ENCODE measurements around the gene NPFFR1. TPM values are rescaled to one million over a fixed set of nuclear protein-coding genes. Genes with fewer than 3 reads are reported as not detected.

The NPFFR1 gene
- total RNA-seq, 1 experiment from 2014 or later, result not detected

DNA sequence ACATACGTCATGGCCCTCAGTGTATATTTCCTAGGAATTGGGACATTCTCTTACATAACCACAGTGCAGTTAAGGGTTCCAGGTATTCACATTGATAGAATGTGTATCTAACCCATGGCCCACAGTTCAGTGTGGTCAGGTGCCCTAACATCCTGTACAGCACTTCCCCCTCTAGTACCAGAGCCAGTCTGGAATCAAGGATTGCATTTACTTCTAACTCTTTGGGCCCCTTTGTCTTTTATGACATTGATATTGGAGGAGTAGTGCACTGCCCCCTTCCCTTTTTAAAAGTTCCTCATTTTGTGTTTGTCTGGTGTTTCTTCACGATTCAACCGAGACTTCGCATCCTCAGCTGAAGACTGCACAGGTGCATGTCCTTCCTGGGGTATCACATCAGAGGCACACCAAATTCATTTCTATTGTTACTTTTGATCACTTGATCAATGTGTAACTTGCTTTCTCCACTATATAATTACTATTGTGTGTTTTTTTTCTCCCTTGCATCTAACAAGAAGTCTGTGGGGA is 22.4 kb upstream of the NPFFR1 start:
- no peak overlapping the region for H2BK12ac ChIP-seq (ENCODE audit: insufficient read length, low read depth, low read length)
- H2BK20ac ChIP-seq (ENCODE audit: low read depth, low read length, poor library complexity, severe bottlenecking), result no peak overlapping the region
- no peaks in the 10 kb centered on the region for H3K4me1 ChIP-seq (ENCODE audit: insufficient read depth, low read length)
- no peak overlapping the region for H2AK5ac ChIP-seq (ENCODE audit: insufficient read length, low read length)
- Mint-ChIP-seq H3K9me3 (no peaks in the 10 kb centered on the region), H3K36me3 (ENCODE audit: insufficient read depth in 1 of 3, low read depth in 3 of 3) (peaks cover 0 to 4% (median 0%) of the 10 kb centered on the region in 3 experiments; a peak in 1 of 7 replicates), H3K4me3 (no peak overlapping the region), H3K27me3 (ENCODE audit: low read depth) (peaks cover 2% of the 10 kb centered on the region; the same call in 1 of the 2 replicates), H3K27ac (no peak overlapping the region), H3K4me1 (peaks cover 0 to 3% of the 10 kb centered on the region in 2 experiments; a peak in 1 of 4 replicates)
- no peak overlapping the region for H2BK120ac ChIP-seq (ENCODE audit: low read depth, low read length, poor library complexity, severe bottlenecking)
- no CpG with 5 or more reads among the region's 4 CpGs for WGBS (ENCODE audit: extremely low coverage, insufficient read length, low lambda C conversion rate)
- no peak overlapping the region for H3K4ac ChIP-seq (ENCODE audit: low read depth, low read length)
- H3T11ph ChIP-seq (ENCODE audit: low read length), result no peak overlapping the region
- H3K79me1 ChIP-seq (ENCODE audit: insufficient read depth, low read depth, low read length, poor library complexity, severe bottlenecking), result no peaks in the 10 kb centered on the region
- DNase-seq, result no peak
- H3K14ac ChIP-seq (ENCODE audit: insufficient read depth, low read length), result no peak overlapping the region
- H2BK5ac ChIP-seq (ENCODE audit: insufficient read length, low read length), result no peak overlapping the region
- no peak overlapping the region for H3K27ac ChIP-seq (ENCODE audit: insufficient read length, low read depth, low read length)
- no peak overlapping the region for H2AFZ ChIP-seq (ENCODE audit: low read length)
- no peak overlapping the region for H2BK15ac ChIP-seq (ENCODE audit: low read depth, low read length)
- H3K4me2 ChIP-seq (ENCODE audit: insufficient read depth, insufficient read length, low read length), result no peak overlapping the region
- no peak overlapping the region for H3K56ac ChIP-seq (ENCODE audit: insufficient read length, low read depth, low read length)
- no peak overlapping the region for H3K23ac ChIP-seq (ENCODE audit: insufficient read length, low read depth, low read length)
- H4K5ac ChIP-seq (ENCODE audit: insufficient read length, low read depth, low read length), result no peak overlapping the region
- H3K9me3 ChIP-seq (ENCODE audit: control insufficient read depth, low read depth, low read length), result no peaks in the 10 kb centered on the region
- no peak overlapping the region for H3K18ac ChIP-seq (ENCODE audit: insufficient read length, low read depth, low read length)
- H3K27me3 ChIP-seq (ENCODE audit: insufficient read depth, low read length), result no peaks in the 10 kb centered on the region
- H3K9ac ChIP-seq (ENCODE audit: extremely low read depth, insufficient read length, low read length), result no peak overlapping the region
- H3K79me2 ChIP-seq (ENCODE audit: insufficient read depth, low read length), result no peaks in the 10 kb centered on the region
- no peak overlapping the region for H4K91ac ChIP-seq (ENCODE audit: insufficient read length, low read depth, low read length)
- TF ChIP-seq, protein P1, sequence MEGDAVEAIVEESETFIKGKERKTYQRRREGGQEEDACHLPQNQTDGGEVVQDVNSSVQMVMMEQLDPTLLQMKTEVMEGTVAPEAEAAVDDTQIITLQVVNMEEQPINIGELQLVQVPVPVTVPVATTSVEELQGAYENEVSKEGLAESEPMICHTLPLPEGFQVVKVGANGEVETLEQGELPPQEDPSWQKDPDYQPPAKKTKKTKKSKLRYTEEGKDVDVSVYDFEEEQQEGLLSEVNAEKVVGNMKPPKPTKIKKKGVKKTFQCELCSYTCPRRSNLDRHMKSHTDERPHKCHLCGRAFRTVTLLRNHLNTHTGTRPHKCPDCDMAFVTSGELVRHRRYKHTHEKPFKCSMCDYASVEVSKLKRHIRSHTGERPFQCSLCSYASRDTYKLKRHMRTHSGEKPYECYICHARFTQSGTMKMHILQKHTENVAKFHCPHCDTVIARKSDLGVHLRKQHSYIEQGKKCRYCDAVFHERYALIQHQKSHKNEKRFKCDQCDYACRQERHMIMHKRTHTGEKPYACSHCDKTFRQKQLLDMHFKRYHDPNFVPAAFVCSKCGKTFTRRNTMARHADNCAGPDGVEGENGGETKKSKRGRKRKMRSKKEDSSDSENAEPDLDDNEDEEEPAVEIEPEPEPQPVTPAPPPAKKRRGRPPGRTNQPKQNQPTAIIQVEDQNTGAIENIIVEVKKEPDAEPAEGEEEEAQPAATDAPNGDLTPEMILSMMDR (conservative IDR thresholded peaks at IDR 0.05), result no peak
- no peaks in the 10 kb centered on the region for H3K23me2 ChIP-seq (ENCODE audit: insufficient read length, low read depth, low read length, poor library complexity, severe bottlenecking)
- no peak overlapping the region for H4K8ac ChIP-seq (replicated peaks; ENCODE audit: insufficient read length, low read depth, low read length)
- no peaks in the 10 kb centered on the region for H4K20me1 ChIP-seq (ENCODE audit: control insufficient read depth, insufficient read depth, insufficient read length)
